Effector CD4-positive, alpha-beta T cell (primary cell): ENCODE results near the gene ADGRG2.
"Not testable (repeated sequence)": the region's sequence is repeated elsewhere in the genome, so short reads cannot be mapped to it uniquely, and the experiment has no call there.

ENCODE experiments used
- DNase-seq: peaks from one replicate; pipeline ENCODE4 v3.0.0-alpha.2; 2020

ADGRG2 gene

GRCh38 chrX:18998653-18999052 lies 123.6 kb downstream of the ADGRG2 start:
- DNase-seq: no peak

GRCh38 chrX:18997916-18998315 lies 124.4 kb downstream of the ADGRG2 start:
- DNase-seq: no peak

GRCh38 chrX:18996536-18996935 lies 125.7 kb downstream of the ADGRG2 start:
- DNase-seq: no peak

GRCh38 chrX:18995221-18995620 lies 127.0 kb downstream of the ADGRG2 start:
- DNase-seq: no peak

GRCh38 chrX:18994713-18995112 lies 127.6 kb downstream of the ADGRG2 start:
- DNase-seq: no peak

- DNase-seq: no peak
Observed at GRCh38 chrX:18992829-18993228, 129.4 kb downstream of the ADGRG2 start.

- no peak for DNase-seq
Observed at GRCh38 chrX:18985186-18985435, 137.2 kb downstream of the ADGRG2 start.

- DNase-seq: peak; percentile 73
Observed at GRCh38 chrX:18984381-18985185, 137.7 kb downstream of the ADGRG2 start.

GRCh38 chrX:18983666-18984380 lies 138.4 kb downstream of the ADGRG2 start, which contains the start of gene PHKA2:
PHKA2 (minus strand) TSS chrX:18984114; CDS start chrX:18983932, 182 bp downstream.
- no peak for DNase-seq

GRCh38 chrX:18981124-18981807 lies 141.0 kb downstream of the ADGRG2 start:
- no peak for DNase-seq

- not testable (repeated sequence) for DNase-seq
Observed at GRCh38 chrX:18980262-18980661, 142.0 kb downstream of the ADGRG2 start.

- no peak for DNase-seq
Observed at GRCh38 chrX:18974993-18975392, 147.3 kb downstream of the ADGRG2 start.

GRCh38 chrX:18973527-18974192 lies 148.6 kb downstream of the ADGRG2 start:
- no peak for DNase-seq

GRCh38 chrX:18971506-18971905 lies 150.8 kb downstream of the ADGRG2 start:
- no peak for DNase-seq

- DNase-seq: no peak
Observed at GRCh38 chrX:18970465-18970864, 151.8 kb downstream of the ADGRG2 start.

GRCh38 chrX:18966624-18967023 lies 155.6 kb downstream of the ADGRG2 start:
- no peak for DNase-seq

GRCh38 chrX:18964901-18965300 lies 157.4 kb downstream of the ADGRG2 start:
- DNase-seq: no peak

- DNase-seq: no peak
Observed at GRCh38 chrX:18964026-18964425, 158.2 kb downstream of the ADGRG2 start.

GRCh38 chrX:18962329-18962728 lies 159.9 kb downstream of the ADGRG2 start:
- DNase-seq: no peak

- DNase-seq: no peak
Observed at GRCh38 chrX:18961686-18962085, 160.6 kb downstream of the ADGRG2 start.

GRCh38 chrX:18956303-18957032 lies 165.8 kb downstream of the ADGRG2 start:
- no peak for DNase-seq

- no peak for DNase-seq
Observed at GRCh38 chrX:18955676-18956075, 166.6 kb downstream of the ADGRG2 start.

GRCh38 chrX:18951032-18951431 lies 171.2 kb downstream of the ADGRG2 start:
- no peak for DNase-seq
